DMS153 (cell line): ENCODE data around the gene CTIF.

Experiments
- DNase-seq: peaks from one replicate; lab custom pipeline; 2025; lab: John Stamatoyannopoulos, UW

The CTIF gene

GRCh38 chr18:48790226-48790863 lies 251.5 kb downstream of the CTIF start:
- no peak for DNase-seq

GRCh38 chr18:48790869-48791635 lies 252.2 kb downstream of the CTIF start:
- DNase-seq, result no peak

- DNase-seq, result no peak
Observed at GRCh38 chr18:48791636-48792105, 252.8 kb downstream of the CTIF start.

GRCh38 chr18:48792141-48792540 lies 253.3 kb downstream of the CTIF start:
- DNase-seq, result no peak

- DNase-seq, result no peak
Observed at GRCh38 chr18:48792611-48793380, 254.0 kb downstream of the CTIF start.

- no peak for DNase-seq
Observed at GRCh38 chr18:48794251-48794970, 255.6 kb downstream of the CTIF start.

- DNase-seq, result no peak
Observed at GRCh38 chr18:48795696-48796095, 256.9 kb downstream of the CTIF start.

GRCh38 chr18:48796491-48797205 lies 257.8 kb downstream of the CTIF start:
- no peak for DNase-seq

GRCh38 chr18:48797841-48798255 lies 259.0 kb downstream of the CTIF start:
- no peak for DNase-seq

GRCh38 chr18:48798334-48799245 lies 259.8 kb downstream of the CTIF start:
- no peak for DNase-seq

GRCh38 chr18:48799724-48800315 lies 261.0 kb downstream of the CTIF start:
- no peak for DNase-seq

GRCh38 chr18:48800466-48800865 lies 261.6 kb downstream of the CTIF start:
- no peak for DNase-seq

GRCh38 chr18:48800876-48801727 lies 262.3 kb downstream of the CTIF start:
- no peak for DNase-seq

- DNase-seq, result no peak
Observed at GRCh38 chr18:48801728-48802542, 263.1 kb downstream of the CTIF start.

- DNase-seq, result no peak
Observed at GRCh38 chr18:48802543-48803290, 263.9 kb downstream of the CTIF start.

GRCh38 chr18:48803518-48803917 lies 264.7 kb downstream of the CTIF start:
- DNase-seq, result no peak
